Osteoblast (primary cell): ENCODE data around the gene MUC4. TPM values are rescaled to one million over a fixed set of nuclear protein-coding genes. Genes with fewer than 3 reads are reported as not detected.
A peak's percentile ranks its signal among the peaks of the same experiment; 100 is the strongest.
"Not testable (repeated sequence)": the region's sequence is repeated elsewhere in the genome, so short reads cannot be mapped to it uniquely, and the experiment has no call there.

Experiments used
- DNase-seq: peaks from one replicate; pipeline ENCODE4 v3.0.0; 2011; ENCODE audit warnings: low spot score, mixed read lengths; ENCODE audit not compliant: insufficient read length; ENCODE audit errors: missing footprints
- H2AFZ ChIP-seq: 2 replicates; pipeline ENCODE4 v1.6.0; 2011; ENCODE audit warnings: mild to moderate bottlenecking, low read length
- H3K27ac ChIP-seq: 2 replicates; pipeline ENCODE4 v1.5.1; 2011; ENCODE audit warnings: mild to moderate bottlenecking, low read depth, low read length, moderate library complexity
- H3K27me3 ChIP-seq: 2 replicates; pipeline ENCODE4 v1.6.0; 2012; ENCODE audit warnings: mild to moderate bottlenecking, control low read depth, inconsistent platforms, low read length, moderate library complexity; ENCODE audit not compliant: insufficient read depth
- H3K36me3 ChIP-seq: 2 replicates; pipeline ENCODE4 v1.5.1; 2011; ENCODE audit warnings: mild to moderate bottlenecking, low read length, control low read depth, moderate library complexity; ENCODE audit not compliant: insufficient read depth
- H3K4me1 ChIP-seq: 2 replicates; pipeline ENCODE4 v1.5.1; 2011; ENCODE audit warnings: mild to moderate bottlenecking, low read length, control low read depth, moderate library complexity; ENCODE audit not compliant: insufficient read depth
- H3K4me2 ChIP-seq: 2 replicates; pipeline ENCODE4 v1.6.0; 2011; ENCODE audit warnings: mild to moderate bottlenecking, low read length; ENCODE audit not compliant: insufficient read depth
- H3K4me3 ChIP-seq: fragments of 200-600 bp; sonication (generic); 3 replicates; pipeline ENCODE4 v1.5.1; 2012; ENCODE audit warnings: mild to moderate bottlenecking, low read length, inconsistent platforms; ENCODE audit not compliant: insufficient read depth
- H3K79me2 ChIP-seq: 2 replicates; pipeline ENCODE4 v1.6.0; 2012; ENCODE audit warnings: mild to moderate bottlenecking, low read length, control low read depth, inconsistent platforms; ENCODE audit not compliant: insufficient read depth
- H3K9me3 ChIP-seq: 2 replicates; pipeline ENCODE4 v1.5.1; 2011; ENCODE audit warnings: low read depth, low read length, control low read depth
- H4K20me1 ChIP-seq: 2 replicates; pipeline ENCODE4 v1.6.0; 2012; ENCODE audit warnings: mild to moderate bottlenecking, low read length, control low read depth; ENCODE audit not compliant: insufficient read depth
- CTCF ChIP-seq: IDR thresholded peaks from 2 replicates; pipeline ENCODE4 v1.5.1; 2011; ENCODE audit warnings: mild to moderate bottlenecking, low read depth, low read length, moderate library complexity; ENCODE audit errors: extremely low read depth
- total RNA-seq: library from RNA; depleted of rRNA; stranded (reverse); fragments of >200 nt; gene quantifications from 2 replicates; pipeline ENCODE4 v1.2.3, GENCODE V29; 2012

Gene MUC4
- total RNA-seq, 1 donor: not detected

GRCh38 chr3:195777975-195778374, 33.8 kb downstream of the MUC4 start:
- Histone ChIP-seq H3K27ac (no peak overlapping the region), H3K27me3 (no peaks in the 10 kb centered on the region), H4K20me1 (no peaks in the 10 kb centered on the region), H3K4me2 (no peak overlapping the region), H2AFZ (no peak overlapping the region), H3K4me1 (no peaks in the 10 kb centered on the region), H3K79me2 (no peaks in the 10 kb centered on the region), H3K9me3 (no peaks in the 10 kb centered on the region), H3K36me3 (no peaks in the 10 kb centered on the region), H3K4me3 (no peak overlapping the region)
- DNase-seq: peak; percentile 79
- TF ChIP-seq CTCF: no peak

GRCh38 chr3:195774917-195775316, 36.8 kb downstream of the MUC4 start:
- TF ChIP-seq CTCF: peak; percentile 66
- DNase-seq: peak; percentile 88

GRCh38 chr3:195773956-195774537, 37.7 kb downstream of the MUC4 start:
- H3K4me2 ChIP-seq: no peak overlapping the region
- peak; percentile 49 for DNase-seq
- no peaks in the 10 kb centered on the region for H3K27me3 ChIP-seq
- no peak overlapping the region for H3K4me3 ChIP-seq
- no peaks in the 10 kb centered on the region for H3K79me2 ChIP-seq
- H3K27ac ChIP-seq: no peak overlapping the region
- no peaks in the 10 kb centered on the region for H3K4me1 ChIP-seq
- no peaks in the 10 kb centered on the region for H3K36me3 ChIP-seq
- TF ChIP-seq CTCF: no peak
- H3K9me3 ChIP-seq: no peaks in the 10 kb centered on the region
- no peak overlapping the region for H2AFZ ChIP-seq
- H4K20me1 ChIP-seq: no peaks in the 10 kb centered on the region

More at GRCh38 chr3:195774917-195775316, 36.8 kb downstream of the MUC4 start:
- Histone ChIP-seq H3K4me3 (no peak overlapping the region), H3K36me3 (no peaks in the 10 kb centered on the region), H3K27me3 (no peaks in the 10 kb centered on the region), H3K27ac (no peak overlapping the region), H4K20me1 (no peaks in the 10 kb centered on the region), H3K79me2 (no peaks in the 10 kb centered on the region), H2AFZ (no peak overlapping the region), H3K4me1 (no peaks in the 10 kb centered on the region), H3K4me2 (no peak overlapping the region), H3K9me3 (no peaks in the 10 kb centered on the region)

DNA sequence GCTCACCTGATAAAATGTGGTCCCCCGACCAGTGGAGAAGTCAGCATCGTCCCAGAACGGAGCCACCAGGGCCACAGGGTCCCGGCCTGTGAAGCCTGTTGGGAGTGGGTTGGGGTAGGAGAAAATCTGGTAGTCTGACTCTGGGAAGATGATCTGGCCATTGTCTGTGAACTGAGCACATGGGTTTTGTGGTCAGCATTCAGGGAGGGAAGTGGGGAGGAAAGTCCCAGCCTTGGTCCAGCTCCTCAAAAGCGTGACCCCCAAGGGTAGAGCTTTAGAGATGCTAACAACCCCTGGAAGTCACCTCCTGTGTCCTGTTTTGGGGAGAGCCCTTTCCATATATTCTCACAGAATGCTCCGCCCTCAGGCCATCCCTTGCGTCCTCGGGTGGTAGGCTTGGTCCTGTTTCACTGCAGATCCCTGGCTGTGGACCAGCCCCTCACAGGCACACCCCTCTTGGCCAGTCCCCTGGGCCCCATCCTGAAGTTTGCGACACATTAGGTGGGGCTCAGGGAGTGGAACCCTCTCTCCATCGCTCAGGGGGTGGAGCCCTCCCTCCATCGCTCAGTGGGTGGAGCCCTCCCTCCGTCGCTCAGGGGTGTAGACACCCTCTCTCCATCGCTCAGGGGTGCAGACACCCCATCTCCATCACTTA, 40.0 kb downstream of the MUC4 start:
- Histone ChIP-seq H3K79me2 (no peaks in the 10 kb centered on the region), H3K9me3 (no peaks in the 10 kb centered on the region), H4K20me1 (no peaks in the 10 kb centered on the region), H3K4me1 (no peaks in the 10 kb centered on the region), H3K4me3 (no peak overlapping the region), H2AFZ (no peak overlapping the region), H3K27ac (no peak overlapping the region), H3K27me3 (no peaks in the 10 kb centered on the region), H3K4me2 (no peak overlapping the region), H3K36me3 (no peaks in the 10 kb centered on the region)
- TF ChIP-seq CTCF: no peak
- peak; percentile 47 for DNase-seq

GRCh38 chr3:195770841-195771645, 40.7 kb downstream of the MUC4 start:
- not testable (repeated sequence) for H3K4me3 ChIP-seq, H4K20me1 ChIP-seq, H3K27ac ChIP-seq, H3K27me3 ChIP-seq, H3K79me2 ChIP-seq, H3K36me3 ChIP-seq, H3K4me2 ChIP-seq, H2AFZ ChIP-seq, H3K4me1 ChIP-seq, H3K9me3 ChIP-seq
- peak; percentile 38 for DNase-seq
